ENCODE data around the gene TIAM1.

DNA sequence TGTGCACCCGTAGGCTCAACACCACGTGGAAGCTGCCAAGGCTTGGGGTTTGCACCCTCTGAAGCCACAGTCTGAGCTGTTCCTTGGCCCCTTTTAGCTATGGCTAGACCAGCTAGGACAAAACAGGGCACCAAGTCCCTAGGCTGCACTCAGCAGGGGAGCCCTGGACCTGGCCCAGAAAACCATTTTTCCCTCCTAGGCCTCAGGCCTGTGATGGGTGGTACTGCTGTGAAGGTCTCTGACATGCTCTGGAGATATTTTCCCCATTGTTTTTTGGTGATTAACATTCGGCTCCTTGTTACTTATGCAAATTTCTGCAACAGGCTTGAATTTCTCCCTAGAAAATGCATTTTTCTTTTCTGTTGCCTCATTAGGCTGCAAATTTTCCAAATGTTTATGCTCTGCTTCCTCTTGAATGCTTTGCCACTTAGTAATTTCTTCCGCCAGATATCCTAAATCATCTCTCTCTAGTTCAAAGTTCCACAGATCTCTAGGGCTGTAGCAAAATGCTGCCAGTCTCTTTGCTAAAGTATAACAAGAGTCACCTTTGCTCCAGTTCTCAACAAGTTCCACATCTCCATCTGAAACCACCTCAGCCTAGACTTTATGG, 236.8 kb downstream of the TIAM1 start:
- TF ChIP-seq CTCF (IDR thresholded peaks at IDR 0.05; ENCODE audit: insufficient read depth, low read length, poor library complexity, severe bottlenecking), result no peak
- TF ChIP-seq EZH2phosphoT487 (conservative IDR thresholded peaks at IDR 0.05; ENCODE audit: low read length), result no peak

Measured in SU-DHL-6 (cell line).